HG03135 (cell line): ENCODE data around the gene PRR14L.

Source experiments
- ATAC-seq: cut with Tn5 transposase; IDR thresholded peaks from one replicate; pipeline ENCODE4 v1.9.1; 2021; ENCODE audit warnings: mild to moderate bottlenecking, moderate library complexity; ENCODE audit not compliant: unreplicated experiment

Gene PRR14L

GRCh38 chr22:31647066-31647465, 102.9 kb downstream of the PRR14L start:
- ATAC-seq: no peak

- ATAC-seq: no peak
Observed at GRCh38 chr22:31646186-31647019, 103.5 kb downstream of the PRR14L start.

DNA sequence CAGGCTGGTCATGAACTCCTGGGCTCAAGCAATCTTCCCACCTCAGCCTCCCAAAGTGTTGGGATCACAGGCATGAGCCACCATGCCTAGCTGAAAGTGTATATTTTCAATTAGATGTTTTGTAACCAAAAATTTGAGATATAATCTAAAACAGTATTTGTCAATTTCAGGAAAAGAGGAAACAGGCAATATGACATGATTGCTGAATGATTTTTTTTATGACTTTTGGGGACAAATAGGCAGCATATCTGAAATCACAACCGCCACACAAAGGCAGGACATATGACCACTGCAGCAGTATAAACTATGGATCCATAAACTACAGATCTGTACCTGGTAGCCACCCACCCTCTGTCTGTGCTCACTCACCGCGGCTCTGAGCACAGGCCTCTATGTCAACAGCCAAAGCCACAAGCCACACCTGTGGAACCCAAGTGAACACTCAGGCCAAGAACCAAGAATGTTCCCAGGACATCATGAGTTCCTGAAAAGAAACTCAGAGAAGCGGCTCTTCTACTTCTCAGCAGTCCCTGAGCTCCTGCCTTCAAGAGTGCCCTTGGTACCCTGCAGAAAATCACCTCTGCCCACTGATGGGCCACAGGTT, 110.4 kb downstream of the PRR14L start:
- ATAC-seq: no peak

- peak; percentile 45 for ATAC-seq
Observed at GRCh38 chr22:31637891-31638618, 111.9 kb downstream of the PRR14L start.

DNA sequence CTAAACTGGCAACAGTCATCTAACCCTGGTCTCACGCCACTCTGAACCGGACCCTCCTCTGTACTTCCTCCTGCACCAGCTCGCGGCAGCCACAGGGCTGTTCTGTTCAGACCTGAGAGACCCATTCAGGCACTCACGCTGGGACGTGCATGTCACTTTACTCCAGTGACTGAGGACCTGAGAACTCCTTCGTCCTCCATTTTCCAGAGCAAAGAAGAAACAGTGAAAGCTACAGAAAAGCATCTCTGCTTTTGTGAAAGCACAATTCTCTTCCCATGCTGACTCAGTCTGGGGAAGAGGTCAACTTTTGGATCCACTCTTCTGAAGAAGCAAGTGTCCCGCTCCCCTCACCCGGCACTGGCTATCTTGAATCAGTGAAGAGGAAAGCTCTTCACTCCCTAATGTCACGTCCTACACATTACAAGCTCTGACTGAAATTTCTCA, 112.5 kb downstream of the PRR14L start:
- peak; percentile 43 for ATAC-seq

- ATAC-seq: no peak
Observed at GRCh38 chr22:31635638-31636306, 114.2 kb downstream of the PRR14L start.

DNA sequence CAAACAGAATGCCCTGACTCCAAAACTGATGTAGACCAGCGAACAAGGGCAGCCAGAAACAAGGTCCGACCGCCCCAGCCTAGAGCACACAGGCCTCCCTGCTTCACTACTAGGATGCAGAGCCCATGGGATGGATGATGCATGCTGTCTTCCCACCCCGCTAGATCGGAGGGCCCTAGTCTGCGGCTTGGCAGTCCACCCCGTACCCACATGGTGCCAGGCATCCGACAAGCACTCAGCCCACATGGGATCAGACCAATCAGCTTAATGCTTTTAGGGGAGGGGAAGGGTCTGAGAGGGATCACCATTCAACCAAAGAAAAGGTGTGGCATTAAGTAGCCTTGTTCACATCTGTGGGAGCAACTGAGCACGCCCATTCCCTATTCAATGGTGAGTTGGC, 118.5 kb downstream of the PRR14L start:
- no peak for ATAC-seq
